ENCODE data around the gene ZMYND12. TPM values are rescaled to one million over a fixed set of nuclear protein-coding genes. Genes with fewer than 3 reads are reported as not detected.

The ZMYND12 gene
- total RNA-seq, 1 experiment from 2014 or later = 1.7 TPM

DNA sequence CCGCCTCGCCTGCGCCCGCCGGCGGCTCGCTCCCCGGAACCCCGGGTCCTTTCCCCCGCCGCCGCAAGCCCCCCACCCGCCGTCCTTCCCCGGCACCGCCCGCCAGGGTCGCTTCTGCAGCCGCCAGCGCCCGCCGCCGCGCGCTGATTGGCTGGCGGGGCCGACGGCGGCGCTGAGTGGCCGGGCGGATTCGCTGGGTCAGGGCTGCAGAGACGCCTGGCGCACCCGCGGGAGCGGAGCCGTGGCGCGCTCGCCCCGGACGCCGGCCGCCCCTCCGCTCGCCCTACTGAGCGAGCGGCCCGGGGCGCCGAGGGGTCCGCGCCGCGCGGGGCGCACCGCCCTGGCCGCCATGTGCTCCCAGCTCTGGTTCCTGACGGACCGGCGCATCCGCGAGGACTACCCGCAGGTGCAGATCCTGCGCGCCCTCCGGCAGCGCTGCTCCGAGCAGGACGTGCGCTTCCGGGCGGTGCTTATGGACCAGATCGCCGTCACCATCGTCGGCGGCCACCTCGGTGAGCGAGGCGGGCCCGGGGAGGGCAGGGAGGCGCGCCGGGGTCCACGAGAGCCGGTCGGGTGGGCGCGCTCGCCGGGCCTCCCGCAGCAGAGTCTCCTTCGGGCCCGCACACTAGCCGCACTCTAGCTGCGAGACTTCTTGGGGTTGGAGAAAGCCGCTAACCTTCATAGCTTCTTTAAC lies 75.1 kb downstream of the ZMYND12 start, which contains the start of gene RIMKLA:
Gene RIMKLA (plus strand): TSS at position 207 of the 694 bp plus-strand sequence. CDS start 143 bp downstream, at position 350.
- H3K79me2 ChIP-seq (ENCODE audit: low read depth) = no peaks in the 10 kb centered on the region
- DNase-seq = peak in 1 of 2 experiments; percentile 57
- no peak for TF ChIP-seq EZH2 (IDR thresholded peaks at IDR 0.05; ENCODE audit: low read depth)
- no peak for TF ChIP-seq CTCF (conservative IDR thresholded peaks at IDR 0.05)
- BruUV-seq (replicated peaks) = no TSS peak
- intact Hi-C loops (cut with micrococcal nuclease; ENCODE audit: unreplicated experiment) = no loop called here
- no peaks in the 10 kb centered on the region for H3F3A ChIP-seq (ENCODE audit: insufficient read depth, low read depth)
- H3K4me2 ChIP-seq = peak within 1 kb of the TSS; percentile 86
- H3K9me3 ChIP-seq (ENCODE audit: insufficient read depth, low read depth) = no peaks in the 10 kb centered on the region
- peaks cover 16% of the 10 kb centered on the region for H3K4me1 ChIP-seq (replicated peaks; ENCODE audit: insufficient read depth)
- POLR2A ChIA-PET (ENCODE audit: unreplicated experiment) = no interaction called here
- H3K27ac ChIP-seq = no peak within 1 kb of the TSS
- H4K20me1 ChIP-seq (ENCODE audit: insufficient read depth) = no peaks in the 10 kb centered on the region; the same call in 1 of the 2 replicates
- CTCF ChIA-PET = no interaction called here
- no peaks in the 10 kb centered on the region for H3K9me2 ChIP-seq (ENCODE audit: insufficient read depth)
- no peaks in the 10 kb centered on the region for H3K27me3 ChIP-seq (ENCODE audit: insufficient read depth, low read depth)
- H2AFZ ChIP-seq = peak within 1 kb of the TSS; percentile 91
- H3K36me3 ChIP-seq (ENCODE audit: low read depth) = no peaks in the 10 kb centered on the region
- H3K4me3 ChIP-seq = peak within 1 kb of the TSS; percentile 65

Other genes with a start within 250 kb of the ZMYND12 start
- 46.7 and 60.4 TPM in 2 replicates for gene FOXJ3, start 120.8 kb downstream of the ZMYND12 start, total RNA-seq (2021)
- gene RIMKLA, start 75.2 kb downstream of the ZMYND12 start, total RNA-seq (2021) = 0.35 and 0.48 TPM in 2 replicates
- 73.0 and 76.0 TPM in 2 replicates for gene PPCS, start 521 bp upstream of the ZMYND12 start, total RNA-seq (2021)
- gene CCDC30, start 7.3 kb upstream of the ZMYND12 start, total RNA-seq (2021) = 6.9 and 10.2 TPM in 2 replicates
- 82.7 and 102 TPM in 2 replicates for gene PPIH, start 202.4 kb upstream of the ZMYND12 start, total RNA-seq (2021)
- 656 and 1,130 TPM in 2 replicates for gene YBX1, start 226.4 kb upstream of the ZMYND12 start, total RNA-seq (2021)

All from PC-9 (cell line).